GM12873 (cell line): ENCODE results near the gene WNT8A.

Experiments used
- TF ChIP-seq, protein P1 (sequence below): IDR thresholded peaks from 2 replicates; pipeline ENCODE4 v1.5.1; 2012; ENCODE audit warnings: low read depth, mild to moderate bottlenecking, moderate library complexity, low read length, control low read depth; ENCODE audit not compliant: insufficient read depth; ENCODE audit errors: missing control alignments

The WNT8A gene

DNA sequence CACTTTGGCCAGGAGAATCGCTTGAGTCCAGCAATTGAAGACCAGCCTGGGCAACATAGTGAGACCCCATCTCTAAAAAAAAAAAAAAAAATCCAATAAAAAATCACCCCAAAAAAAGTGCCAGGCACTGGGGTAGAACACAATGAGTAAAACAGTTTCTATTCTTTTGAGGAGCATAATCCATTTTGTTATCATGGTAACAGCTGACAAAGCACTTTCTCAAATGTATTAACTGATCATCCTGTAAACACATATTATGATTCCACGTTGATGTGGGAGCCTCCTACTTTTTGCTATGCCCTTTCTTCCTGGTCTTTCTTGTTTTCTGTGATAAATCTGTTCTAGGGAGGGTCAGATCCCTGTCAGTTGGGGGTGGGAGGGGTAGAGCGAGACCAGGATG lies 30.3 kb upstream of the WNT8A start:
- TF ChIP-seq, protein P1, sequence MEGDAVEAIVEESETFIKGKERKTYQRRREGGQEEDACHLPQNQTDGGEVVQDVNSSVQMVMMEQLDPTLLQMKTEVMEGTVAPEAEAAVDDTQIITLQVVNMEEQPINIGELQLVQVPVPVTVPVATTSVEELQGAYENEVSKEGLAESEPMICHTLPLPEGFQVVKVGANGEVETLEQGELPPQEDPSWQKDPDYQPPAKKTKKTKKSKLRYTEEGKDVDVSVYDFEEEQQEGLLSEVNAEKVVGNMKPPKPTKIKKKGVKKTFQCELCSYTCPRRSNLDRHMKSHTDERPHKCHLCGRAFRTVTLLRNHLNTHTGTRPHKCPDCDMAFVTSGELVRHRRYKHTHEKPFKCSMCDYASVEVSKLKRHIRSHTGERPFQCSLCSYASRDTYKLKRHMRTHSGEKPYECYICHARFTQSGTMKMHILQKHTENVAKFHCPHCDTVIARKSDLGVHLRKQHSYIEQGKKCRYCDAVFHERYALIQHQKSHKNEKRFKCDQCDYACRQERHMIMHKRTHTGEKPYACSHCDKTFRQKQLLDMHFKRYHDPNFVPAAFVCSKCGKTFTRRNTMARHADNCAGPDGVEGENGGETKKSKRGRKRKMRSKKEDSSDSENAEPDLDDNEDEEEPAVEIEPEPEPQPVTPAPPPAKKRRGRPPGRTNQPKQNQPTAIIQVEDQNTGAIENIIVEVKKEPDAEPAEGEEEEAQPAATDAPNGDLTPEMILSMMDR, result no peak

DNA sequence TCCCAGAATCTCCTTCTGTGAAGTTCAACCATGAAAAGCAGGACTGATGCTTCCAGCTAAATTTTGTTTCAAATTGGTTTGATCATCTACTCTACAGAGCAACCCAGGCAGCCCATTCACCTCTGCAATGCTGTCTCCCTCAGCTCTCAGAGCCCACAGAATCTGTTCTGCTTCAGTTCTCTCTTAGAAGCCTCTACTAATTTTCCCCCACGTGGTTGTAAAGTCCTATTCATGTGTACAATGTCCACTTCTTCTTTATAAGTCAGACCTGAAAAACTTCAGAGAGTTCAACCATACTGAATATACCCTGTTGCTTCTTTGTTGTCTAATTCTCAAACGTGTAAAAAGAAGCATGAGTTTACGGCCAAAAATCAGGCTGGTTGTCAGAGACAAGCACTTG lies 29.6 kb upstream of the WNT8A start:
- TF ChIP-seq, protein P1, result no peak

DNA sequence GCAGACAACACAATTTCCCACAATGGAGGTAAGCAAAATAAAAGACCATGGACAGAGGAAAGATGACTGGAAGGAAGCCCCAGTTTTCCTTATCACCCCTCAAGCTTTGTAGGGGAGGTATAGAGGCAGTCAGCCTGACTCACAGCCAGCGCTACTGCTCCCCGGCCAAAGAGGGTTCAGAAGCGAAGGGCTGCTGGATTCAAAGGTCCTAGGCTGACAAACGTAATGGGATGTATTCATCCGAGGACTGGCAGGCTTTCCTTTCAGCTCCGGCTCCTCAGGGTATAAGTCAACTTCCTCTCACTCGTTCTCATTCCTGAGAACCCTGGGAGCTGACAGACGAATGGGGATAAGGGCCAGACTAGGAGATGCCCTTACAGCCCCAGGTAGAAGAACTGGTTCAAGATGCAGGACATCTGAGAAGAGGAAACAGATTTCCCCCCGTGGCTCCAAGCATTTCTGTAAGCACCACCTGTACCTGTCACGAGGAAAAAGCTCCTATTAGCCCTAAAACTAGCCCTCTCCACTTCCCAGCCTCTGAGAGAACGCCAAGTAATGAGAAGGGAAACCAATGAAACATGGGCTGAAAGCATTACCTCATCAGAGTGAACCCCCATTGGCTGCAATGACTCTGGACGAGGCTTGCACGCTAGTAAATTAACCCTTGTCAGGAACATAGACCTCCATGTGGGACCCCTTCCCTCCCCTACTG lies 28.8 kb upstream of the WNT8A start:
- TF ChIP-seq, protein P1, result no peak

DNA sequence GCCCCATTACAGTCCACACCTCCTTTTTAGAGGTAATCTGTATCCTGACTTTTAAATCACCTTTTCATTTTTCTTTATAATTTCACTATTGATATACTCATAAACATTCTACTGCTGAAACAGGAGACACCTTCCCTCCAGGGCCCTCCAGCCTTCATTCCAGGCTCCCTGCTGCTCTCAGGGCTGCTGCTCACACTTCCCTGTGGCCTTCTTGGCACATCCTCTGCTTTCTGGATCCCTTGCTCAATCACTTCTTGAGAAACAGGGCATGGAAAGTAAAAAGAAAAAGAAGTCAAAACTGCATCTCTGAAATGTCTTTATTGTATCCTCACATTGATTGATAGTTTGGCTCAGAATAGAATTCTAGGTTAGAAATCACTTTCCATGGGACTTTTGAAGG lies 19.3 kb upstream of the WNT8A start:
- TF ChIP-seq, protein P1, result no peak

DNA sequence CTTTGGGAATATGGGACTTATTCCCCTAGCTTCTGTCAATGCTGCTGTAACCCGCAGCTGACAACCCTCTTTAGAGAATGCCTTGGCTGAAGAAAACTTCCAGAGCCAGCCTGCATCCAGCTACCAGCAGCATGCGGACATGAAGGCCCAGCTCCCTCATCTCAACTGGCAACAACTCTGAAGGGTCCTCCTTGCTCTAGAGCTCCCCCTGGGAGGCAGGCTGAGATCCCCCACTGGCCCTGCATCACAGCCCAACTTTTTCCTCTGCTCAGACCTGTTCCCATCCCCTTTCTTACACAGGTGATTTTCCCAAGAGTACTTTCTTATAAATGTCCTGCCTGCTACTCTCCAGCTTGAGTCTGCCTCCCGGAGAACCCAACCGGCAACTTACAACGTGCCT lies 18.7 kb upstream of the WNT8A start:
- TF ChIP-seq, protein P1, result peak; percentile 66

DNA sequence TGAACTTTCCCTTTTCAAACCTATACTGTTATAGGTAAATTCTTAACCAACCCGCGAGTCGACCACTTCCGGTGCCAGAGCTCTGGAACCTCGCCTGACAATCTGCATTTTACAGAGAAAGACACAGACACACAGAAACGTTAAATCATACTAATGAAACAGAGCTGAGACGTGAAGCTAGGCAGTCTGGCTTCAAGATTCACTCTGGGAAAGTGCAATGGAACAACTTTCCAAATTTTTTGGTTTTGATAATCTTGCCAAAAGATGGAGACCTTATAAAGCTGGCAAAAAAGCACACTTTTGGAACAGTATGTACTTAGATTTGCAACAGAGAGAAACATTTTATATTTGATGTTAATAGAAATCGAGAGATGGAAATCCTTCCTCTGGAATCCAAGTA lies 15.9 kb upstream of the WNT8A start:
- TF ChIP-seq, protein P1, result no peak

DNA sequence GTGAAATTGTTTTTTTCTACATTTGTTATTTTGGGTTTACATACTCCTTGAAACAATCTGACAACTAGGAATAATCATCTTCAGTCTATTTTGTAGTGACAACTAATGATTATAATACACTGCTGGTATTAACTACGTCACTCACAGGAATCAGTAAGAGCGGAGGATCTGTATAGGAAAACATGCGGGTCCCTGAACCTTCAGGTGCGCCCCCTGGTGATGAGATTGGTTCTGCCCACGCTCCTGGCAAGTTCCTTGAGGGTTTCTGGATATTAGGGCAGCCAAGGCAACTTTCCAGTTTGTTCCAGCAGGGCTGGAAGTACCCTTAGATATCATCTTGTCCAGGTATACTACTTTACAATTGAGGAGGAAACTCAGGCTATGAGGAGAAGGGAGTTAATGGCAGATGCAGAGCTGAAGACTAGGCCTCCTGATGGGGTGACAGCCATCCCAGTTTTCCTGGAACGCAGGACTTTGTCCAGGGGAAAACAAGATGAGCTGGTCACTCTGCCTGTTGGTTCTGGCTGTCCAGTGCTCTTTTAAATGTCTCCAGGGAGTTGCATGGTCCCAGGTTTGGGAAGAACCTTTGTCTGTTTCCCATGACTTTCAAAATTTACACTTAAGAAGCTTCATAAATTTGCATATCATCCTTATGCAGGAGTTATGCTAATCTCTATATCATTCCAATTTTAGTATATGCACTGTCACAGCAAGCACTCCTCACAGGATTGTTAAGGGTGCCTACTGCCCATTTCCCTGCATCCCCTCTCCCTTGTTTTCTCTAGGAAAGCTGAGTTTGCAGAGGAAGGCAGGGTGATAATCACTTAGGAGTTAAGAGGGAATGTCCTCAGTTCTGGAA lies 14.9 kb upstream of the WNT8A start:
- TF ChIP-seq, protein P1, result peak; percentile 84
